ENCODE results near the gene ZG16.

- TF ChIP-seq POLR2A (IDR thresholded peaks at IDR 0.05; ENCODE audit: low read depth, low read length) (no peak), PAX5 (IDR thresholded peaks at IDR 0.05; ENCODE audit: insufficient read depth, low read length, severe bottlenecking) (no peak), POLR2AphosphoS5 (IDR thresholded peaks at IDR 0.05; ENCODE audit: low read depth, low read length) (no peak), SPI1 (IDR thresholded peaks at IDR 0.05; ENCODE audit: low read depth, low read length) (no peak), TAF1 (IDR thresholded peaks at IDR 0.05; ENCODE audit: low read depth, low read length) (no peak)
Observed at GRCh38 chr16:29757950-29758466, 20.0 kb upstream of the ZG16 start.

All from GM12891 (cell line).